Stimulated activated CD4-positive, alpha-beta T cell treated with anti-CD3 and anti-CD28 coated beads, Interleukin-4, amount 100 ng/mL, for 1 hour (primary cell): ENCODE measurements around the gene PAIP1.
"Not testable (repeated sequence)": the region's sequence is repeated elsewhere in the genome, so short reads cannot be mapped to it uniquely, and the experiment has no call there.

ENCODE experiments used
- DNase-seq: peaks from one replicate; pipeline ENCODE4 v3.0.0-alpha.2; 2020

Gene PAIP1

GRCh38 chr5:43514816-43515677 lies 41.8 kb downstream of the PAIP1 start, which contains the start of gene C5orf34:
C5orf34 (minus strand) TSS chr5:43515148; CDS start chr5:43509339, 5,809 bp downstream.
- DNase-seq: peak; percentile 95

GRCh38 chr5:43514471-43514815 lies 42.4 kb downstream of the PAIP1 start:
- DNase-seq: no peak

DNA sequence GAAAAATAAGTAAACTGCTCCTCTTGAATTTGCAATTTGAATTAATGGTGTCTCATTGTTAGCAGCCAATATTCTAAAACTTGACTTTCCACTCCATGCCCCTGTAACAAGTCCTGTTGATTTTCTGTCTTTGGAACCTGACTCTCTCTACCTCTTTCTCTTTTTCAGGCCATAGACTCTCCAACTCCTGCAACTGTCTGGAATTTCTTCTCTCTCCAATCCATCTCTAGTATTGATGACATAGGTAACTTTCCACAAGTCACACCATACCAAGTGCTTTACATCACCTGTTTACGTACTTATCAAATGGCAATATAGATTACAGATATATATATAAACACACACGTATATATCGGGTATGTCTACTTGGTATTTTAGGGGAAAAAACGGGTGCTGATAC lies 42.9 kb downstream of the PAIP1 start:
- no peak for DNase-seq

DNA sequence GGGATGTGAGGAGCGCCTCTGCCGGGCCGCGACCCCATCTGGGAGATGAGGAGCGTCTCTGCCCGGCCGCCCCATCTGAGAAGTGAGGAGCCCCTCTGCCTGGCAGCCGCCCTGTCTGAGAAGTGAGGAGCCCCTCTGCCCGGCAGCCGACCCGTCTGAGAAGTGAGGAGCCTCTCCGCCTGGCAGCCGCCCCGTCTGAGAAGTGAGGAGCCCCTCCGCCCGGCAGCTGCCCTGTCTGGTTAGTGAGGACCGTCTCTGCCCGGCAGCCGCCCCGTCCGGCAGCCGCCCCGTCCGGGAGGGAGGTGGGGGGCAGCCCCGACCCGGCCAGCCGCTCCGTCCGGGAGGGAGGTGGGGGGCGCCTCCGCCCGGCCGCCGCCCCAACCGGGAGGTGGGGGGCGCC lies 45.8 kb downstream of the PAIP1 start:
- DNase-seq: not testable (repeated sequence)

- no peak for DNase-seq
These were observed 58.3 kb downstream of the PAIP1 start for GRCh38 chr5:43498581-43498980.

- no peak for DNase-seq
These were observed 59.4 kb downstream of the PAIP1 start for GRCh38 chr5:43497311-43498104.

DNA sequence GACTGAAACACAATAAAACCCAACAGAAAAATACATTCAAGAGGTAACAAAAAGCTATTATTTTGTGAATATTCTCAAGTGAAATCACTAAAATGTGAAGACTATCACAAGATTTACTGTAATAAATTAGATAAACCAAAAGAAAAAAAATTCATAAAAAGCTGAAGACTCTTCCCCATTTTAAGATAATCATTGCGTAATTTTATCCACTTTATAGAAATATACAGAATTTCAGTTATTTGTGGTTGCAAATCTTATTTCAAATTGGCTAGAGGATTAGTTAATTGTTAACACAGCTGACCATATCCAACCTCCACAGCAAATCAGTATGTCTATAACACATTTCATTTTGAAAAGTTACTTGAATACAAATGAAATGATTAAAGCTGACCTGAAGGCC lies 65.6 kb downstream of the PAIP1 start:
- no peak for DNase-seq

GRCh38 chr5:43486353-43486752 lies 70.5 kb downstream of the PAIP1 start:
- DNase-seq: no peak

GRCh38 chr5:43485406-43485805 lies 71.5 kb downstream of the PAIP1 start:
- no peak for DNase-seq

DNA sequence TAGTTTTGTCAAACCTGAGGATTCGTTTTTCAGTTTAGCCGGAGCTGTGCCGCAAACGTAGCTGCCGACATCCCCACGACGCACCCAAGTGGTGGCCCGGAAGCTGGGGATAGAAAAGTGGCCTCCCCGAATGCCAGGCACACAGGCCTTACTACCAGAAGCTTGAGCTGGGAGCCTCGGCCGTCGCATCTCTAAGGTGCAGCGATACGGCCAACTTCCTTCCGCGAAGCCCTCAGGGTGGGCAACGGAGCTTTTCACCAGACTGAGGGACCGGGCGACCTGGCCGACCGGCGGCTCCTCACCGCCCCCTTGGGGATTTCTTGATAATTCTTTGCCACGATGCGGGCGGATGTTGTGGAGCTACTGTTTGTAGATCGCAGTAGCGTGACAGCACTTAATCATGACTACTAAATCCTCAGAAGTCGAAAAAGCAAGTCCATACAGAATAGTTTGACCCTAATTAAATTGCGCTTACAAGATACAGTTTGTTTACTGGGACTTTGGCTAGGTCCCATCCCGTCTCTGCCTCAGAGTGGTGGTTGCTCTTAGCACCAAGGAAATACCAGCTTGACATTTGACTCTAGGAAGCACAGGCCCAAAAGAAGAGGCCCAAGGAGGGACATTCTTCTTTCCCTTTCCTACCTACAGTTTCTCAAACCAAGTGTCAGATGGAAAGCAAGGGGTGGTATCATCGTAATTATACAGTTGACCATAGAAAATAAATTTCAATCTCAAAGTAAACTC lies 72.6 kb downstream of the PAIP1 start:
- peak; percentile 82 for DNase-seq

- peak; percentile 86 for DNase-seq
These were observed 73.4 kb downstream of the PAIP1 start, which contains the start of gene TMEM267 for GRCh38 chr5:43483298-43484105. TMEM267 (minus strand) TSS chr5:43483865; CDS start chr5:43453969, 29,896 bp downstream.

DNA sequence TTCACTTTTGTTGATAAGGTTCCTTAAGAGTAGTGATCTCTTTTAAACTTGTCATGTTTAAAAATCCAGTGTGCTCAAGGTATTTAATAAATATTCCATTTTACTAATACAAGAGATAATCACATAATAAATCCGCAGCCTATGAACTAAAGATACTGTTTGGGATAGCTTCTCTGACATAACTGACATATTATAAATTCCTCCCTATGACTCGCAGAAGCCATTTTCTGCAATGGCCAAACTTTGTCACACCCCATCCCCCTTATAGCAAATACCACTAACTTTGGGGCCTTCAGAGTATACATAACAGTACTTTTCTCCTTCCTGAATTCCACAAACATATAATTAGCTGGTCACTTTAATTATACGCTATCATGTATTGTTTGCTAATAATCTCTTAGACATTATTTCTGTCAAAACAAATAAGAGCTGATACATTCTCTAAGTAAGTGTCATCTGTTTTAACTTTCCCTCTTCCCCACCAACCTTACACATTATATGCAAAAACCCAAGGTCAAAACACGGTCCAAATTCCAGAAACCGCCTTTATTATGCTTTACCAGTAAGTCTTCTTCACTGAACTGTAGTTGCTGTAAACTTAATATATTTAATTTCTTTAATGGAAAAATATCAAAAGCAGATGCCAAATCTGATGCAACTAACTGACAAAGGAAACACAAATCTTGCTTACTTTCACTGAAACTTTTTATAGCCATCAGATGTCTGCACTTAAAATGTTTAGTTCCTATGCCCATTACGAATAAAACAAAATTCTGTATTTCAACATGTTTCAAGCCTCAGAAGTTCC lies 74.2 kb downstream of the PAIP1 start:
- DNase-seq: no peak
